Neural progenitor cell (in vitro differentiated cells): ENCODE measurements around the gene EMC8.

Experiments used
- CTCF ChIP-seq: fragments of 200-600 bp; sonication (generic); IDR thresholded peaks from 2 replicates; pipeline ENCODE4 v1.5.1; 2017; ENCODE audit warnings: antibody characterized with exemption, mild to moderate bottlenecking
- EZH2phosphoT487 ChIP-seq: fragments of 200-600 bp; sonication (generic); IDR thresholded peaks from 2 replicates; pipeline ENCODE4 v1.6.1; 2017; ENCODE audit warnings: antibody characterized with exemption

DNA sequence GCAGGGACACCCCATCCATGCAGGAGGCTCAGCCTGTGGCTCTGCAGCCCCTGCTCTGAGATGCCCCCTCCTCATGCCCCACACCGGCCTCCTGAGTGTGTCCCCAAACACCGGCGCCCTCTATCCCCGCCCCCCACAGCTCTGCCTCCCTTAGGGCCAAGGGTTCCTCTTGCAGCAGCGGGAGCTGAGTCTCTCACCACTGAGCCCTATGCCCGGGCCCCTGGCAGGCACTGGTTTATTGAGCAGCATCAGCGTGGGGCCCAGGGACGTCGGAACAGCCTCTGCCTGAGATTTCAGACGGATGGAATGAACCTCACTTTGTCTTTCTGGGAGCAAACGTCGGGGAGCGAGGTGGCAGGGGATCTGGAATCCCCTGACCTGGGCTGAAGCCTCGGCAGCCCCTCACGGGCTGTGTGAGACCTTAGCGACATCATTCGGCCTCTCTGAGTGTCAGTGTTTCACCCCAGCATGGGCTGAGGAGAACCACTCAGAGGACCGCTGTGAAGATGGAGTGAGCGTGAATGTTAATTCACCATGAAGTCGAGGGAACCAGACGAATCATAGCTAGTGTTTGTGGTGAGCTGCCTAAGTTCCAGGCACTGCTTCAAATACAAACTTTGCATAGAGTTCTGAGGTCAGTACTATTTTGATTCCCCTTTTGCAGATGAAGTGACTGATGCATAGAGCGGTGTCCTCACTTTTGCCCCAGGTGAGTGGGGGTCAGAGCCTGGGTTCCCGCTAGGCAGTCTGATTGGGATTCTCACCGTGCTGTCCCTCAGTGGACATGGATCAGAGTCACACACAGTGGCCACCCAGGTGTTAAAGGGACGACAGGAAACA is 43.2 kb downstream of the EMC8 start:
- TF ChIP-seq CTCF (no peak), EZH2phosphoT487 (no peak)
